ENCODE data around the gene AGER. TPM values are rescaled to one million over a fixed set of nuclear protein-coding genes. Genes with fewer than 3 reads are reported as not detected.

Gene AGER
- total RNA-seq, 1 donor from 2014 or later = 20.2 TPM

DNA sequence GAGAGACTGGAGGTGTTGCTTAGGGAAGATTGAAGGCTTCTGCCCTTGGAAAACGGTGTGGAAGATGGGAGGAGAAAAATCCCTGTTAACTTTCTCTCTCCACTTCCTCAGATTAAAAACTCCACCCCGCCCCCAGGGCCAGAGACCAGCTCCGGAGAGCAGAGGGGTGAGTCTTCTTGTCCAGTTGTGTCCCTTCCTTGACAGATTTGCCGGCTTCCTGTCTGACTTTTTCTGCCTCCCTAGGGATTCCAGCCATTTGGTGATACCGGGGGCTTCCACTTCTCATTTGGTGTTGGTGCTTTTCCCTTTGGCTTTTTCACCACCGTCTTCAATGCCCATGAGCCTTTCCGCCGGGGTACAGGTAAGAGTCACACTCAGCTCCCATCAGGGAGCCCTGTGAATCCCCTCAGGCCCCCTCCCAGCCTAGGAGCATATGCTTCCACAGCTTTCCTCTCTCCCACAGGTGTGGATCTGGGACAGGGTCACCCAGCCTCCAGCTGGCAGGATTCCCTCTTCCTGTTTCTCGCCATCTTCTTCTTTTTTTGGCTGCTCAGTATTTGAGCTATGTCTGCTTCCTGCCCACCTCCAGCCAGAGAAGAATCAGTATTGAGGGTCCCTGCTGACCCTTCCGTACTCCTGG lies 4.2 kb downstream of the AGER start:
- no peaks in the 10 kb centered on the region for H3K27me3 Mint-ChIP-seq (ENCODE audit: insufficient read depth)
- peak overlapping the region; percentile 73 for H3K27ac Mint-ChIP-seq
- intact Hi-C loops (cut with micrococcal nuclease) = loop anchor here (2.0 to 10.0 kb wide), 7 partner anchors 223 to 1853 kb away; partner anchors contain the start of genes CUTA, EHMT2, NELFE and NEU1
- no peak for DNase-seq (ENCODE audit: low spot score)
- peaks cover 48% of the 10 kb centered on the region for H3K4me1 Mint-ChIP-seq (ENCODE audit: low read depth)
- peaks cover 27% of the 10 kb centered on the region for H3K36me3 Mint-ChIP-seq (ENCODE audit: low read depth)
- peak overlapping the region; percentile 95 for H3K4me3 Mint-ChIP-seq
- no peaks in the 10 kb centered on the region for H3K9me3 Mint-ChIP-seq

- no peaks in the 10 kb centered on the region for H3K27me3 Mint-ChIP-seq (ENCODE audit: insufficient read depth)
- H3K4me3 Mint-ChIP-seq = peak overlapping the region; percentile 95
- H3K36me3 Mint-ChIP-seq (ENCODE audit: low read depth) = peaks cover 27% of the 10 kb centered on the region
- DNase-seq (ENCODE audit: low spot score) = no peak
- intact Hi-C loops (cut with micrococcal nuclease) = loop anchor here (1.0 to 10.0 kb wide), 11 partner anchors 12 to 1851 kb away; partner anchors contain the start of genes CUTA, EHMT2, FKBPL and NELFE
- H3K9me3 Mint-ChIP-seq = no peaks in the 10 kb centered on the region
- H3K4me1 Mint-ChIP-seq (ENCODE audit: low read depth) = peaks cover 55% of the 10 kb centered on the region
- H3K27ac Mint-ChIP-seq = peak overlapping the region; percentile 94
Measured at GRCh38 chr6:32178547-32179440, 5.3 kb downstream of the AGER start.

DNA sequence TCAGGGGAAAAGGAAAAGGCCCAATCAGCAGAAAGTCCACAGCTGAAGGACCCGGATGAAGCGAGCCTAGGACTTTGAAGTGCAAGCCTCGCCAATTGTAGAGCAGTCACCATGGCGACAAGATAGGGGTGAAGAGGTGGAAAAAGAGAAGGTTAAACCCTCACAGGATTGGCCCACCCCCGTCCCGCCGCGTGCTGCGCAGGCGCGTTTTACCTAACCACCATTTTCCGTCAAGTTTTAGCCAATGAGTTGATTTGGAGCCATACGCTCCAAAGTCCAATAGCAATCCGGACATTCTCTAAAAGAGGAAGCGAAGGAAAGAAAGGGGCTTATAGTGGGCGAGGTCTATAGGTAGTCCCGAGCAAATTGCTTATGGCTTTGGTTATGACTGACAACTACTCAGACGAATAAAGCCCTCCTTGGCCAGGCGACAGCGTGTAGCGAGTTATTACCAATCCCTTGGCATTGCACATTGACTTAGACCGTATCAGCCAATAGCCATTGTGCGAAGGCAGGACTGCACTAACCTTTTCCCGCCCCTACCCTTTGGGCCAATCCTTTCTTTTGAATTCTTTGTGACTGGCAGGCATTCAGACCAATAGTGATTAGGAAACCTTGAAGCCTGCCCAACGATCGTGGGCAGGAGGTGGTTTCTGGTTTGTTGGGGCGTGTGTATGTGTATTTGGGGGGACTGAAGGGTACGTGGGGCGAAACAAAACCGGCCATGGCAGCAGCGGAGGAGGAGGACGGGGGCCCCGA lies 6.1 kb downstream of the AGER start, which contains the start of gene RNF5:
Gene RNF5, plus strand, starts transcription at position 618 of the 759 bp plus-strand sequence. Its CDS starts 107 bp downstream, at position 725.
- Mint-ChIP-seq H3K27me3 (ENCODE audit: insufficient read depth) (no peaks in the 10 kb centered on the region), H3K27ac (peak within 1 kb of the TSS; percentile 94), H3K9me3 (no peaks in the 10 kb centered on the region), H3K4me3 (peak within 1 kb of the TSS; percentile 95), H3K36me3 (ENCODE audit: low read depth) (peaks cover 27% of the 10 kb centered on the region), H3K4me1 (ENCODE audit: low read depth) (peaks cover 60% of the 10 kb centered on the region)
- intact Hi-C loops (cut with micrococcal nuclease) = loop anchor here (1.0 to 10.0 kb wide), 16 partner anchors 12 to 1851 kb away; partner anchors contain the start of genes BRD2, CUTA, EHMT2 and FKBPL
- DNase-seq (ENCODE audit: low spot score) = peak; percentile 91

DNA sequence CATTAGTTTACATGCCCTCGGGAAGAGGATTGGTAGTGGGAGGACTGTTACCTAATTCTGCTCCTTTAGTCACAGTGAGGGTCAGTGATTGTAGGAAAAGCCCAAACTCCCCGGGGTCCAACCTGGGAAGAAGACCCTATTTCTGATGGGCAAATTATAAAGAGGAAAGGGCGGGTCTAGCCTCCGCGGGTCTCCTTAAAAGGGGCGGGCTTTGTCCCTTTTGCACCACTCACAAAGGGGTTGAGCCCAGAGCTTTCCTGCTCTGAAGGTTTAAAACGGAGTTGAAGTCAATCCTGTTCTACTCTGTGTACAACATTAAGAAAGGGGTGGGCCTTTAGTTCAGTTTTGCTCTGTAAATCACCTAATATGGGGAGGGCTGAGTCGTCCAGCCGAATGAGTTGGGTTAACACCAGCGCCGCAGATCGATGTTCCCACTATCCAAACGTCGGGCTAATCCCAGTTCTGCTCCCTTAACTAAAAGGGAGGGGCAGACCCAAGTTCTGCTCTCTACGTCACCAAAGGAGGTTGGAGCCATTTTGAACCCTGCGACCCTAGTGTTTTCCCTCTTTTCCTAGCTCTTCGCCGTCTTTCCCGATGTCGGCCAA lies 6.8 kb downstream of the AGER start:
- H3K27me3 Mint-ChIP-seq (ENCODE audit: insufficient read depth) = no peaks in the 10 kb centered on the region
- no peaks in the 10 kb centered on the region for H3K9me3 Mint-ChIP-seq
- peak; percentile 29 for DNase-seq (ENCODE audit: low spot score)
- intact Hi-C loops (cut with micrococcal nuclease) = loop anchor here (1.0 to 10.0 kb wide), 10 partner anchors 29 to 1850 kb away; partner anchors contain the start of genes BRD2, CUTA, EHMT2 and GPANK1
- peaks cover 23% of the 10 kb centered on the region for H3K36me3 Mint-ChIP-seq (ENCODE audit: low read depth)
- peaks cover 61% of the 10 kb centered on the region for H3K4me1 Mint-ChIP-seq (ENCODE audit: low read depth)
- peak overlapping the region; percentile 94 for H3K27ac Mint-ChIP-seq
- peak overlapping the region; percentile 95 for H3K4me3 Mint-ChIP-seq

DNA sequence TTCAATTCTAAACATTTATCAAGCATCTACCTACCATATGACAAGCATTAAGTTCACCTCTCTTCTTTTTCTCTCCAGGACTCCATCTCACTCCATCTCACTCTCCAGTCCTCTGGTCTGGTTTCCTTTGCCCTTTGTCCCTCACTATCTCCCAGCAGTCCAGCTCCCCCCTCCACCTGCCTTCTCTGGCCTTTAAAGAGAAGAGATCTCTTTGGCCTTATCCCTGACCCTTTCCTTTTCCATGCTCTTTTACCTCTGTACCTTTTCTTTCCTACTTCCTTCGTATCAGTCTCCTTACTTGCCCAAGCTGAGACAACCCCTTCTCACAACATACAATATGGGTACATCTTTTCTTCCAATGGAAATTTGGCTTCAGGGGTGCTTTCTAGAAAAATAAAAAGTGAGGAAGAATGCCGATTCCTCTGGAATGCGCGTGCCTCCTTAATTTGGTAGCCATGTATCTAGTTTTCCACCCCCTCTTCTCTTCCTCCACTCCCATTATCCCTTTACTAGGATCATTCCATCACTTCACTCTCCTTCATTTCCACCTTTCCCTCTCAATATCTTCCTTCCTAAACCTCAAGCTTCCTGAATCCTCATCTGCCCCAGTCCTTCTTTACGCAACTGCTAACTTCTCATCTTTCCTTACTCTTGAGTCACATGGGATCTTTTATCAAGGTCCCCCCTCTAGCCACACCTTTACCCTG lies 7.4 kb downstream of the AGER start:
- Mint-ChIP-seq H3K27me3 (ENCODE audit: insufficient read depth) (no peaks in the 10 kb centered on the region), H3K36me3 (ENCODE audit: low read depth) (peaks cover 23% of the 10 kb centered on the region), H3K4me3 (peak overlapping the region; percentile 95), H3K27ac (peak overlapping the region; percentile 94), H3K4me1 (ENCODE audit: low read depth) (peaks cover 61% of the 10 kb centered on the region), H3K9me3 (no peaks in the 10 kb centered on the region)
- DNase-seq (ENCODE audit: low spot score) = no peak
- intact Hi-C loops (cut with micrococcal nuclease) = loop anchor here (1.0 to 10.0 kb wide), 11 partner anchors 22 to 1849 kb away; partner anchors contain the start of genes BRD2, CUTA, EHMT2 and GPANK1

GRCh38 chr6:32175711-32176475 lies 8.2 kb downstream of the AGER start, which contains the start of gene AGPAT1:
Gene AGPAT1 (minus strand): TSS chr6:32176084. CDS start chr6:32171496, 4,588 bp downstream.
- Mint-ChIP-seq H3K9me3 (no peaks in the 10 kb centered on the region), H3K27ac (peak within 1 kb of the TSS; percentile 94), H3K4me3 (peak within 1 kb of the TSS; percentile 95), H3K4me1 (ENCODE audit: low read depth) (peaks cover 60% of the 10 kb centered on the region), H3K36me3 (ENCODE audit: low read depth) (peaks cover 17% of the 10 kb centered on the region), H3K27me3 (ENCODE audit: insufficient read depth) (no peaks in the 10 kb centered on the region)
- peak; percentile 95 for DNase-seq (ENCODE audit: low spot score)
- intact Hi-C loops (cut with micrococcal nuclease) = loop anchor here (1.0 to 10.0 kb wide), 10 partner anchors 22 to 1849 kb away; partner anchors contain the start of genes BRD2, CUTA, EHMT2 and GPANK1

GRCh38 chr6:32175322-32175710 lies 8.7 kb downstream of the AGER start:
- DNase-seq (ENCODE audit: low spot score) = no peak
- Mint-ChIP-seq H3K36me3 (ENCODE audit: low read depth) (peaks cover 13% of the 10 kb centered on the region), H3K4me3 (peak overlapping the region; percentile 95), H3K27me3 (ENCODE audit: insufficient read depth) (no peaks in the 10 kb centered on the region), H3K4me1 (ENCODE audit: low read depth) (peaks cover 54% of the 10 kb centered on the region), H3K27ac (peak overlapping the region; percentile 79), H3K9me3 (no peaks in the 10 kb centered on the region)
- intact Hi-C loops (cut with micrococcal nuclease) = loop anchor here (5.0 to 10.0 kb wide), 5 partner anchors 218 to 1848 kb away; partner anchors contain the start of genes CUTA, EHMT2, NELFE and PHF1

DNA sequence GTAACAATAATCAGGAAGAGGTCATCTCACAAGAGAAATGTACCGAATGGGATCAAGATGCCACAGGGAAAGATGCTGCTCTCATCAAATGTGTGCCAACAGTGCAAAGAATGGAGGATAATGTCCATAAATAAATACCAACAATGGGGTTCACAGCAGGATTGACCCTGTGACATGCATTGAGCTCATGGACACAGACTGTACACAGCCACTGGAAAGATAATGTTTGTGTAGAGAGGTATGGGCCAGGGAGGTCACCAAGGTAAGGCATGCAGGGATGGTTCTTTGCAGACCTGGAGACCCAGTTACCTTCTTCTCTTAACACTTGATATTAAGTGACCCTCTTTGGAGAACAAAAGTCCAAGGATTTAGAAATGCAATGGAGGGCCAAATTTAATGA lies 9.6 kb downstream of the AGER start:
- no peaks in the 10 kb centered on the region for H3K27me3 Mint-ChIP-seq (ENCODE audit: insufficient read depth)
- peaks cover 50% of the 10 kb centered on the region for H3K4me1 Mint-ChIP-seq (ENCODE audit: low read depth)
- peaks cover 19% of the 10 kb centered on the region for H3K36me3 Mint-ChIP-seq (ENCODE audit: low read depth)
- DNase-seq (ENCODE audit: low spot score) = no peak
- peak overlapping the region; percentile 95 for H3K4me3 Mint-ChIP-seq
- H3K27ac Mint-ChIP-seq = no peak overlapping the region
- no peaks in the 10 kb centered on the region for H3K9me3 Mint-ChIP-seq
- intact Hi-C loops (cut with micrococcal nuclease) = loop anchor here (10.0 kb wide), 1 partner anchor 1240 kb away; the partner anchor contains the start of genes CUTA and PHF1

DNA sequence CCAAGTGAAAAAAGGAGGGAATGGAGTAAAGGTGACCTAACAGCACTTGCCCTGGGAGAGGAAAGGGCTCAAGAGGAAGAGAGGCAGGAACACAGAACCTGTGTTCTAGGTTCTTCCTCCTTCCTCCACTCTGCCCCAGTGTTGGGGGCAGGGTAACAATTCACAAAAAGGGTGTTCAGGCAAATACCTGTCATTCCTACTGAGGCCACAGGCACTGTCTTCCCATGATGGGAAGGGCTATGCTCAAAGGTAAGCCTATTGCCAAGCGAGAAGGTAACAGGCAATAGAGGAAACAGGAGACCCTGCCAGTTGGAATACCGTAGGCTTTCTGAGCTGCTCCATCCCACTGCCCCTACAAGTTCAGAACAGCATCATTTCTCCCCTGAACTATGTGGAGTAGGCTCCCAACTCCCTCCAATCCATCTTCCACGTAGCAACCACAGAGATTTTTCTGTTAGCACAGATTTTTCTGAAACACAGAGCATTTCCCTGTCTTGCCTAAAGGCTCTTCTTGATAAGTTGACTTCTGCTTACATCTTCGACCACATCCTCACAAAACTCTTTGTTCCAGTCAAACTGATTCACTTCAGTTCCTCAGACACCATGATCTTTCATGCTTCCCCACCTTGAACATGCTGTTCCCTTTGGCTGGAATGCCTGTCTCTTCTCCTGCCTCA lies 10.9 kb downstream of the AGER start:
- no peaks in the 10 kb centered on the region for H3K9me3 Mint-ChIP-seq
- no peak for DNase-seq (ENCODE audit: low spot score)
- intact Hi-C loops (cut with micrococcal nuclease) = loop anchor here (10.0 kb wide), 1 partner anchor 1242 kb away; the partner anchor contains the start of genes CUTA and PHF1
- peaks cover 14% of the 10 kb centered on the region for H3K36me3 Mint-ChIP-seq (ENCODE audit: low read depth)
- peaks cover 40% of the 10 kb centered on the region for H3K4me1 Mint-ChIP-seq (ENCODE audit: low read depth)
- H3K27me3 Mint-ChIP-seq (ENCODE audit: insufficient read depth) = no peaks in the 10 kb centered on the region
- peak overlapping the region; percentile 2 for H3K4me3 Mint-ChIP-seq
- peak overlapping the region; percentile 25 for H3K27ac Mint-ChIP-seq

GRCh38 chr6:32171234-32171633 lies 12.8 kb downstream of the AGER start:
- H3K9me3 Mint-ChIP-seq = no peaks in the 10 kb centered on the region
- no peak for DNase-seq (ENCODE audit: low spot score)
- H3K27me3 Mint-ChIP-seq (ENCODE audit: insufficient read depth) = no peaks in the 10 kb centered on the region
- H3K27ac Mint-ChIP-seq = no peak overlapping the region
- peaks cover 17% of the 10 kb centered on the region for H3K36me3 Mint-ChIP-seq (ENCODE audit: low read depth)
- peaks cover 25% of the 10 kb centered on the region for H3K4me1 Mint-ChIP-seq (ENCODE audit: low read depth)
- no peak overlapping the region for H3K4me3 Mint-ChIP-seq
- intact Hi-C loops (cut with micrococcal nuclease) = loop anchor here (10.0 kb wide), 1 partner anchor 1244 kb away; the partner anchor contains the start of genes CUTA and PHF1

Measured in activated T-helper 1 cell treated with anti-CD3 and anti-CD28 coated beads, Interleukin-12 subunit alpha, Interleukin-12 subunit beta, Interleukin-2, Interleukin-4 antibody, amounts not matched to agents 30 ng/mL and 10 ng/mL and 1 ng/mL, durations not matched to agents 14 hours and 24 hours and 36 hours (primary cell).